GM12865 (cell line): Measurements from ENCODE around the gene KLHDC1.
"Not testable (repeated sequence)": the region's sequence is repeated elsewhere in the genome, so short reads cannot be mapped to it uniquely, and the experiment has no call there.

ENCODE experiments used
- DNase-seq: peaks from one replicate; pipeline ENCODE4 v3.0.0; 2010; ENCODE audit warnings: low read depth
- H3K4me3 ChIP-seq: 2 replicates; pipeline ENCODE4 v1.5.1; 2011; ENCODE audit warnings: mild to moderate bottlenecking, low read depth, low read length, control low read depth
- CTCF ChIP-seq: IDR thresholded peaks from 2 replicates; pipeline ENCODE4 v1.5.1; 2011; ENCODE audit warnings: low read length, control low read depth, low read depth, inconsistent platforms; ENCODE audit not compliant: insufficient read depth; ENCODE audit errors: missing control alignments

KLHDC1 gene

GRCh38 chr14:49732896-49733295, 40.0 kb downstream of the KLHDC1 start:
- DNase-seq: no peak
- TF ChIP-seq CTCF: no peak

GRCh38 chr14:49733836-49734235, 40.9 kb downstream of the KLHDC1 start:
- DNase-seq: no peak
- no peak overlapping the region for H3K4me3 ChIP-seq
- no peak for TF ChIP-seq CTCF

More at GRCh38 chr14:49732896-49733295, 40.0 kb downstream of the KLHDC1 start:
- H3K4me3 ChIP-seq: no peak overlapping the region

- DNase-seq, H3K4me3 ChIP-seq: not testable (repeated sequence)
These were observed 42.7 kb downstream of the KLHDC1 start for GRCh38 chr14:49735669-49736068.

GRCh38 chr14:49745191-49745590, 52.3 kb downstream of the KLHDC1 start:
- no peak for TF ChIP-seq CTCF
- H3K4me3 ChIP-seq: no peak overlapping the region
- DNase-seq: no peak

- DNase-seq, H3K4me3 ChIP-seq: not testable (repeated sequence)
These were observed 53.6 kb downstream of the KLHDC1 start for GRCh38 chr14:49746476-49746875.

GRCh38 chr14:49754570-49755097, 61.7 kb downstream of the KLHDC1 start:
- no peak for TF ChIP-seq CTCF
- DNase-seq: no peak
- H3K4me3 ChIP-seq: no peak overlapping the region

GRCh38 chr14:49755378-49755777, 62.5 kb downstream of the KLHDC1 start:
- no peak for TF ChIP-seq CTCF
- no peak overlapping the region for H3K4me3 ChIP-seq
- no peak for DNase-seq

- no peak for TF ChIP-seq CTCF
- no peak overlapping the region for H3K4me3 ChIP-seq
- DNase-seq: no peak
These were observed 69.1 kb downstream of the KLHDC1 start for GRCh38 chr14:49761839-49762551.
